Measurements from ENCODE around the gene SCUBE2.
A peak's percentile ranks its signal among the peaks of the same experiment; 100 is the strongest.

DNA sequence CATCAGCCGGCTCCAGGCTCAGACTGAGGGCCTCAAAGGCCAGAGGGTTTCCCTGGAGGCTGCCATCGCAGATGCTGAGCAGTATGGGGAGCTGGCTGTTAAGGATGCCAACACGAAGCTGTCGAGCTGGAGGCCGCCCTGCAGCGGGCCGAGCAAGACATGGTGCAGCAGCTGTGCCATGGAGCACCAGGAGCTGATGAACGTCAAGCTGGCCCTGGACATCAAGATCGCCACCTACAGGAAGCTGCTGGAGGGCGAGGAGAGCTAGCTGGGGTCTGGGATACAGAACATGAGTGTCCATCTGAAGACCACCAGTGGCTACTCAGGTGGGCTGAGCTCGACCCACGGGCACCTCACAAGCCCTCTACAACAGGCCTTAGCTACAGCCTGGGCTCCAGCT, 4.0 kb upstream of the SCUBE2 start:
- TF ChIP-seq CTCF (IDR thresholded peaks at IDR 0.05; ENCODE audit: low read depth, low read length): peak; percentile 54
- TF ChIP-seq POLR2A (IDR thresholded peaks at IDR 0.05; ENCODE audit: extremely low read depth, insufficient read length): no peak
